Upper lobe of right lung (tissue), 1 donor: ENCODE measurements around the gene THAP5. TPM values are rescaled to one million over a fixed set of nuclear protein-coding genes. Genes with fewer than 3 reads are reported as not detected.

Experiments
- ATAC-seq: fragments of 200-7000 bp; cut with Tn5 transposase; one replicate; pipeline ENCODE4 v1.9.1; 2020; ENCODE audit warnings: mild to moderate bottlenecking, moderate library complexity
- DNase-seq: peaks from one replicate; pipeline ENCODE4 v3.0.0-alpha.2; 2020
- H3K27ac ChIP-seq: fragments of 200-600 bp; one replicate; pipeline ENCODE4 v1.8.0; 2022
- H3K27me3 ChIP-seq: fragments of 200-600 bp; one replicate; pipeline ENCODE4 v1.8.0; 2022; ENCODE audit warnings: mild to moderate bottlenecking
- H3K36me3 ChIP-seq: fragments of 200-600 bp; one replicate; pipeline ENCODE4 v1.8.0; 2022
- H3K4me1 ChIP-seq: fragments of 200-600 bp; one replicate; pipeline ENCODE4 v1.8.0; 2022
- H3K4me3 ChIP-seq: fragments of 200-600 bp; one replicate; pipeline ENCODE4 v1.8.0; 2022; ENCODE audit warnings: mild to moderate bottlenecking
- H3K9me3 ChIP-seq: fragments of 200-600 bp; one replicate; pipeline ENCODE4 v1.8.0; 2022
- intact Hi-C: fragments of 100-400 bp; cut with DNase I; formaldehyde crosslinking; loops from one replicate; pipeline ENCODE4 v1.11.0; 2022
- total RNA-seq: library from RNA; stranded (reverse); fragmentation: NEBNext Ultra II Directional; extraction: Animal tissue kit (Norgen Biotek cat#: 25700); gene quantifications from one replicate; pipeline ENCODE4 v1.2.1, GENCODE V29; 2021
- TF ChIP-seq, protein P1 (sequence below): fragments of 200-600 bp; IDR thresholded peaks from one replicate; pipeline ENCODE4 v1.8.0; 2022; ENCODE audit warnings: antibody characterized with exemption
- donor health status: DM: no; HTN: yes; CAD: no; lungs with severe emphysema.

Gene THAP5
- total RNA-seq, 1 donor from 2014 or later: 26.3 TPM

GRCh38 chr7:108590606-108591005, 21.1 kb upstream of the THAP5 start:
- Histone ChIP-seq H3K4me1 (no peaks in the 10 kb centered on the region), H3K9me3 (no peaks in the 10 kb centered on the region), H3K4me3 (no peak overlapping the region), H3K27me3 (no peaks in the 10 kb centered on the region), H3K27ac (no peak overlapping the region), H3K36me3 (no peaks in the 10 kb centered on the region)
- intact Hi-C loops: no loop called here
- DNase-seq (no peak), ATAC-seq (no peak)
- TF ChIP-seq, protein P1, sequence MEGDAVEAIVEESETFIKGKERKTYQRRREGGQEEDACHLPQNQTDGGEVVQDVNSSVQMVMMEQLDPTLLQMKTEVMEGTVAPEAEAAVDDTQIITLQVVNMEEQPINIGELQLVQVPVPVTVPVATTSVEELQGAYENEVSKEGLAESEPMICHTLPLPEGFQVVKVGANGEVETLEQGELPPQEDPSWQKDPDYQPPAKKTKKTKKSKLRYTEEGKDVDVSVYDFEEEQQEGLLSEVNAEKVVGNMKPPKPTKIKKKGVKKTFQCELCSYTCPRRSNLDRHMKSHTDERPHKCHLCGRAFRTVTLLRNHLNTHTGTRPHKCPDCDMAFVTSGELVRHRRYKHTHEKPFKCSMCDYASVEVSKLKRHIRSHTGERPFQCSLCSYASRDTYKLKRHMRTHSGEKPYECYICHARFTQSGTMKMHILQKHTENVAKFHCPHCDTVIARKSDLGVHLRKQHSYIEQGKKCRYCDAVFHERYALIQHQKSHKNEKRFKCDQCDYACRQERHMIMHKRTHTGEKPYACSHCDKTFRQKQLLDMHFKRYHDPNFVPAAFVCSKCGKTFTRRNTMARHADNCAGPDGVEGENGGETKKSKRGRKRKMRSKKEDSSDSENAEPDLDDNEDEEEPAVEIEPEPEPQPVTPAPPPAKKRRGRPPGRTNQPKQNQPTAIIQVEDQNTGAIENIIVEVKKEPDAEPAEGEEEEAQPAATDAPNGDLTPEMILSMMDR: no peak

- intact Hi-C loops: no loop called here
- TF ChIP-seq, protein P1: no peak
- H3K27ac ChIP-seq: no peak overlapping the region
These were observed 20.4 kb upstream of the THAP5 start for GRCh38 chr7:108589874-108590273.

GRCh38 chr7:108589199-108589598, 19.7 kb upstream of the THAP5 start:
- intact Hi-C loops: no loop called here
- Histone ChIP-seq H3K4me3 (no peak overlapping the region), H3K4me1 (no peaks in the 10 kb centered on the region), H3K9me3 (no peaks in the 10 kb centered on the region), H3K36me3 (no peaks in the 10 kb centered on the region), H3K27me3 (no peaks in the 10 kb centered on the region), H3K27ac (no peak overlapping the region)
- no peak for DNase-seq
- TF ChIP-seq, protein P1: no peak
- ATAC-seq: no peak

More at GRCh38 chr7:108589874-108590273, 20.4 kb upstream of the THAP5 start:
- no peaks in the 10 kb centered on the region for H3K4me1 ChIP-seq
- no peaks in the 10 kb centered on the region for H3K9me3 ChIP-seq
- ATAC-seq (no peak), DNase-seq (no peak)
- H3K27me3 ChIP-seq: no peaks in the 10 kb centered on the region
- no peaks in the 10 kb centered on the region for H3K36me3 ChIP-seq
- H3K4me3 ChIP-seq: no peak overlapping the region

DNA sequence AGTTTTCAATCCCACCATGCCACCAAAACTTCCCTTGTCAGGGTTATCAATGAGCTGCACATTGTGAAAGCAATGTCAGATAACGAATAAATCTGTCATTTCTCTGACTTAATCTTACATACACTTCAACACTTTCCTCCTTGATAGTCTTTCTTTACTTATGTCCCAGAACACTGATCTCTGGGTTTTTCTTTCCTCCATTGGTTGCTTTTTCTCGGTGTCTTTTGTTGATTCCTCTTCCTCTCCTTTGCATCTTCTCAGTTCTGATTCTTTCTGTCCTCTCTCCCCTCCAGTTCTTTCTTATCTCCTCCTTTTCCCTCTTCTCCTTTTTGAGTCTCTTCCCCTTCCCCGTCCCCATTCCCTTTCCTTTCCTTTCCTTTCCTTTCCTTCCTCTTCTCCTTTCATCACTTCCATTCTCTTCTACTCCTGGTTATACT, 16.8 kb upstream of the THAP5 start:
- intact Hi-C loops: no loop called here
- Histone ChIP-seq H3K4me3 (no peak overlapping the region), H3K27me3 (no peaks in the 10 kb centered on the region), H3K4me1 (no peaks in the 10 kb centered on the region), H3K36me3 (no peaks in the 10 kb centered on the region), H3K9me3 (no peaks in the 10 kb centered on the region), H3K27ac (no peak overlapping the region)
- ATAC-seq (no peak), DNase-seq (no peak)
- TF ChIP-seq, protein P1: no peak

DNA sequence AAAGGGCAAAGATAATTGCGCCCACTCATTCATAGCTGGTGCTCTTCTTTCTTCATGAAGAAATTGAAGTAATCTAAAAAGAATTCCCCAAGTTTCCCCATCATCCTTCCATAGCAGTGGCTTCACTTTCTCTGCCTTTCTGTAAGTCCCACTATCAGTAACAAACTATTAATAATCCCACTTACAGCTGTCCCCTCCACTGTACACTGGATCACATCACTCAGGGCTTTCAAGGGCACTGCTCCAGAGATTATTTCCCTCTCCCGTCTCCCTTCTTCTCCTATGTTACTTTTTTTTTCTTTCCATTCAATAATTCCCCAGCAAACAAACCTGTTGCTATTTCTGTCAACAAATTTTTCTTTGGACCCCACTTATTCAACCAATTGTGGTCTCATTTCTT, 16.3 kb upstream of the THAP5 start:
- DNase-seq: no peak
- TF ChIP-seq, protein P1: no peak
- ATAC-seq: no peak
- Histone ChIP-seq H3K27ac (no peak overlapping the region), H3K4me1 (no peaks in the 10 kb centered on the region), H3K4me3 (no peak overlapping the region), H3K36me3 (no peaks in the 10 kb centered on the region), H3K27me3 (no peaks in the 10 kb centered on the region), H3K9me3 (no peaks in the 10 kb centered on the region)
- intact Hi-C loops: no loop called here

DNA sequence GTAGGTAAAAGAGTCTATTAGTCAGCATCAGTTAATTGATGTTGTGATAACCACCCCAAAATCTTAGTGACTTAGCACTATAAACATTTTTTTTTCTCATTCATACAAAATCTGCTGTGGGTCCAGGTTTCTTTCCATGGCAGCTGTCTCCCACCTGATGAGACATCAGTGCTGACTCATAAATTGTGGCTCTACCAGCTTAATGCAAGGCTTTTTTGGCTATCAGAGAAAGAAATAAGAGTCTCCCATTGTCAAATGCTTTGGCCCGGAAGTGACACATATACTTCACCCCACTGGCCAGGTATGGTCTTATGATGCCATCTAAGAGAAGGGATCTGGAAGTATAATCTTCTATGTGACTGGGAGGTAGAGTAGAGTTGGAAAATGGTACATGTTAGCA, 14.7 kb upstream of the THAP5 start:
- TF ChIP-seq, protein P1: no peak
- Histone ChIP-seq H3K4me3 (no peak overlapping the region), H3K36me3 (peaks cover 5% of the 10 kb centered on the region), H3K4me1 (no peaks in the 10 kb centered on the region), H3K9me3 (no peaks in the 10 kb centered on the region), H3K27me3 (no peaks in the 10 kb centered on the region), H3K27ac (no peak overlapping the region)
- intact Hi-C loops: no loop called here
- ATAC-seq: no peak
- no peak for DNase-seq
